ENCODE results near the gene SLC12A6.

SLC12A6 gene

DNA sequence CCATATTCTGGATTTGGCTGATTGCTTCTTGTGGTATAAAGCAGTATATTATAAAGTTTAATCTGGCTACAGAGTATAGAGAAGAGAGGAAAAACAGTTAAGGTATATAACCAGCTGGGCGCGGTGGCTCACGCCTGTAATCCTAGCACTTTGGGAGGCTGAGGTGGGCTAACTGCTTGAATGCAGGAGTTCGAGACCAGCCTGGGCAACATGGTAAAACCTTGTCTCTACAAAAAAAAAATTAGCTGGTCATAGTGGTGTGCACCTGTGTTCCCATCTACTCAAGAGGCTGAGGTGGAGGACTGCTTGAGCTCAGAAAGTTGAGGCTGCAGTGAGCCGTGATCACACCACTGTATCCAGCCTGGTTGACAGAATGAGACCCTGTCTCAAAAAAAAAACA, 7.3 kb downstream of the SLC12A6 start:
- no peak for DNase-seq (ENCODE audit: low read depth)

DNA sequence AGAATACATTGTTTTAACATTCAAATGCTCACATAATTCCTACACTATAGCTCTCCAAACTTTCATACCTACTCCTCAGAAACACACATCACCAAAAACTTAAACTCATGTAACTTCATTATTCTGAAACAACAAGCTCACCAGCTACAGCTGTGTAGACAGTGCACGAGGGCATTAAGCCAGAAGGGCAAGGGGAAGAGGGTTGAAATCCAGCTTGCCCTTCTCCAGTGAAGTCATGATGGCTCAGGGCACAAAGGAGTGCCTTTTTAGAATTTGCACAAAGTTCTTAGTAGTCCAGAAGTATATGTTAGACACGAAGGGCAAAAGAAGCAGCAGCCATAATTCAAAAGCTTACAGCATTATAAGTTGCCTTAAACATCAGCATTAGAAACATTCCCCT, 8.6 kb downstream of the SLC12A6 start:
- no peak for DNase-seq (ENCODE audit: low read depth)

DNA sequence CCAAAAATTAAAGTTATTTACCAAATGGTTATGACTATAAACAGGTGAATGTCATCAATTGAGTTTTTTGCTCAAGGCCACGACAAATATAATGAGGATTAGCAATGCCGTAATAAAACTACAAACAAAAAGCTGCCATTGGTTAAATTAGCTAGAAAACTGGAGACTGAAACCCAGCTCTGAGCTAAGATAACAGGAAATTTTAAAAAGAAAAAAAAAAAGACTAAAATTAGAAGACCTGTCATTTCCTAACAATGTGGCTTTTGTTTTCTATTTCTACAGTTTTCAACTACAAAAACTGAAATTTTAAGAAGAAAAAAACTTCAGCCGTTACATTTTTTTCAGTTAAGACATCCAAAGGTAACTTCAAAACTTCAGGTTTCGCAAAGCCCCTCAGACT, 9.7 kb downstream of the SLC12A6 start:
- DNase-seq (ENCODE audit: low read depth), result no peak

DNA sequence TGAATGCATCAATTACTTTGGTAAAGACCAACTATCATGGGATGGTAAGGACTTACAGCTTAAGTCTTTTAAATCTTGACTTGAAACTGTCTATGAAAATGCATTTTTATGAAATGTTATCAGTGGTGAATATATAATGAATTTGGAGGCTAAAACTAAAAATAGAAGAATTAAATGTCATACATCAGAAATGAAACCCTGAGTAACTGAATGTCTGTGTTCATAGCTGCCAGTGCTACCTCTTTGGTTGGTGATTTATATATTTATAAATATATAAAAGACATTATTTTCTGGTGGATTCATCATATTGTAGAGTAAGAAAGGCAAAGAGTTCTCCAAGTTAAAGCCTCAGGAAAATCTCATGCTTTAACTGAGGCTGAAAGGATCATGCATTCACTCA, 12.2 kb downstream of the SLC12A6 start:
- DNase-seq (ENCODE audit: low read depth), result no peak

DNA sequence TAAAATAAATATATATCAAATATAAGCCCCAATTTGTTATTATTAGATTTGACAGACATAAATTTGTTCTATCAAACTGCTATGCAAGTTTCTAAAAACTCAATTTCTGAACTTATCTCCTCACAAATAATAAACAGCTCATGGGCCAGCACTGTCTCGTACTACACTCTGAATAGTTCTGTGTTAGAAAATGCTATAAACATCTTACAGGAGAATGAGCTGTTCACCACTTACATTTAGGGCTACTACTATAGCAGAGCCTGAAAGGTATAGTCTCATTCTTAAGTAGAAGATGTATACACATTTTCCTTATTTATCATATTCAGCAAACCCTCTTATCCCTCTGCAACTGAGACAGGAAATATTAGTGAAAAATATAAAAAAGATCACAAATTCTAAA, 12.6 kb downstream of the SLC12A6 start:
- no peak for DNase-seq (ENCODE audit: low read depth)

DNA sequence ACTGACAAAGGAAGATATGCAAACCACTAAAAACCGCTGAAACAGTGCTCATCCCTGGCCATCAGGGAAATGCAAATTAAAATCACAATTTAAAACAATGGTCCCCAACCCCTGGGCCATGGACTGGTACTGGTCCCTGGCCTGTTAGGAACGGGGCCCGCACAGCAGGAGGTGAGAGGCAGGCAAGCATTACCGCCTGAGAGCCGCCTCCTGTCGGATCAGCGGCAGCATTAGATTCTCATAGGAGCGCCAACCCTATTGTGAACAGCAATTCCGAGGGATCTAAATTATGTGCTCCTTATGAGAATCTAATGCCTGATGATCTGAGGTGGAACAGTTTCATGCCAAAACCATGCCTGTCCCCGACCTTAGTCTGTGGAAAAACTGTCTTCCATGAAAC, 14.4 kb downstream of the SLC12A6 start:
- DNase-seq (ENCODE audit: low read depth), result no peak

DNA sequence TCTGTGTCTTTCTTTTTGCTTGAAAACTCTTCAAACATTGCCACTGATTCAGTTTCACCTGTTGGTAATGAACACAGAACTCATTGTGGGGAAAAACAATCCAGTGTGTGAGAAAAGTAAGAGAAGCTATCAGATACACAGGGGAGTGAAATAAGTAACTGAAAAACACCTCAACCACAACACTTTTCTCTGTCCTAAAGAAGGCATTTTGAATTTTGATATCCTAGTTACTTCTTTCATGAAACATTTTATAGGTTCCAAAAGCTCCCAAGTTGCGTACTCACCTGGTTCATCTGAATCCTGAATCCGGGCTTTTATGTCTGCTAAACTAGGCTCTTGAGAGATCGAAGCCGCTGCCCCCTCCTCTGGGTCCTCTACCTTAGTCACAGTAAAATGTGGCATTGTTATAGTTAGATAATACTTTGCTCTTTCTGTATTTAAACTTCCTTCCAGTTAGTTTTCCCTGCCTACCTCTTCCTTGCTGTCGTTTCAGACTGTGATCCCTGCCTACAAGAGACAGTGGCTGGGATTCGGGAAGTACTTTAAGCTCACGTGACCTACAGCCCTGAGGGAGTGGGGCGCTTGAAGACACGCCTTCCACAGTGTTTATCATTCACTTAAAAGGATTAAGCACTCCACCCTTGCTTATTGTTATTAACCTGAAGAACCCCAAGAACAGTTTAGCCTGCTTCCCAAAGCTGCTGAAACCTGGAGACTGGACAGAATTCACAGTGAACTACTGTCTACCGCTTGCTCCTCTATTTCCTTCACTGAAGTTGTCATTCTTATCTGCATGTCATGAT, 19.1 kb downstream of the SLC12A6 start:
- no peak for DNase-seq (ENCODE audit: low read depth)

DNA sequence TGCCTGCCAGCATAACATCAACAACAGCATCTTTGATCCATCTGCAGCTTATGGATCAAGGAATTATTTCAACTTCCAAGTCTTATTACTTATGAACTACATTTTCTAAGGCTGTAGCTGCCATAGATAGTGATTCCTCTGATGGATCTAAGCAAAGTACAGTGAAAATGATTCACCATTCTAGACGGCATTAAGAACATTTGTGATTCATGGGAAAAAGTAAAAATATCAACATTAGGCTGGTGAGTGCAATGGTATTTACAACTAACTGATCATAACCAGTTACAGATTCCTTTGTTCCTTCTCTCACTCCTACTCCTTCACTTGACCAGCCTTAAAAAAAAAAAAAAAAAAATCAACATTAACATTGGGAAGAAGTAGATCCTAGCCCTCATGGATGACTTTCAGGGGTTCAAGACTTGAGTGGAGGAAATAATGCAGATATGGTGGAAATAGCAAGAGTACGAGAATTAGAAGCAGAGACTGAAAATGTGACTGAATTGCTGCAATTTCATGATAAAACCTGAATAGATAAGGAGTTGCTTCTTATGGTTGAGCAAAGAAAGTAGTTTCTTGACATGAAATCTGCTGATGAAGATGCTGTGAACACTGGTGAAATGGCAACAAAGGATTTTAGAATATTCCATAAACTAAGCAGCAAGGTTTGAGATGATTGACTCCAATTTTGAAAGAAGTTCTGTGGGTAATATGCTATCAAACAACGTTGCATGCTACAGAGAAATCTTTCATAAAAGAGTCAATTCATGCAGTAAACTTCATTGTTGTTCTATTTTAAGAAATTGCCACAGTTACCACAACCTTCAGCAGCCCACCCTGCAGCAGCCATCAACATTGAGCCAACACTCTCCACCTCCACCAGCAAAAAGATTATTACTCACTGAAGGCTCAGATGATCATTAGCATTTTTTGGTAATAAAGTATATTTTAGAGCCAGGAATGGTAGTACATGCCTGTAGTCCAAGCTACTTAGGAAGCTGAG, 22.8 kb downstream of the SLC12A6 start:
- no peak for DNase-seq (ENCODE audit: low read depth)

DNA sequence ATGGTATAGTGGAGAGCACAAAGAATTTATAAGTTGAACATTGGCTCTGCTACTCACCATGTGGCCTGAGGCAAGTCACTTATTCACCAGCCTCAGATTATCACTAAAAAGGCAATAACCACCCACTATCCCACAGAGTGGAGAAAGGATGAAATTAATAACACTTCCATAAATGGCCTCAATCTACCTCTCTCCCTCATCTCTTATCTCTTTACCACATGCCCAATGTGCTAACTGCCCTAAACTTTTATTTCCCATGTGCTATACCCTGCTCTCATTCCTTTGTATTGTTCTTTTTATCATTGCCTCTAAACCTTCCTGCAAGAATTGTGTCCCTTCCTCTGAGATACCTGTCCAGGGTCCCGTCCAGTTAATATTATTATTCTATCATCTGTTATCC, 26.0 kb downstream of the SLC12A6 start:
- no peak for DNase-seq (ENCODE audit: low read depth)

DNA sequence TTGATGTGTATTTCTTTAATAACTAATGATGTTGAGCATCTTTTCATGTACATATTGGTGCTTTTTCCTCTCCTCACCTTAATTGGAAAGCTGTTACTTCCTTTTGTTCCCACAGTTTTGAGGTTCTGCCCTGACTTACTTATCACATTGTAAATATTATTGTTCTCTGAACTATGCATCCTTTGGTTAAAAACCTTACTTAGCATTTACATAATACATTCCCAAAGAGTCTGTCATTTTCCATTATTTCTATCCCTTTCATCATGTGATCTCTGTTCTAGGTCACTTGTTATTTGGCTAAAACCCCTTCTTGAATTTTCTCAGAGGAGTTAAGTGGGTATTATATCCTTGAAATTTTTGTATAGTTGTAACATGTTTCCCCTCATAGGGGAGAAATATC, 33.0 kb downstream of the SLC12A6 start:
- no peak for DNase-seq (ENCODE audit: low read depth)

DNA sequence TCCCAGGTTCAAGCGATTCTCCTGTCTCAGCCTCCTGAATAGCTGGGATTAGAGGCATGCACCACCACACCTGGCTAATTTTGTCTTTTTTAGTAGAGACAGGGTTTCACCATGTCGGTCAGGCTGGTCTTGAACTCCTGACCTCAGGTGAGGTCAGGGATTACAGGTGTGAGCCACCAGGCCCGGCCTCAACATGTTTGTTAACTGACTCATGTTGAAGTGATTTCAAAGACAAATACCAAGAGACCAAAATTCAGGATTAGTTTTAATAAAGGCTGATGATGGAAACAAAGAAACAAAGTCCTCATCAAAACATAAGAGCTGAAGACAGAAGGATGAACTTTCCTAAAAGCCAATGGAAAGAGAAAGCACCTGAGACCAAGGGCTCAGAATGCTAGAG, 36.5 kb downstream of the SLC12A6 start:
- DNase-seq (ENCODE audit: low read depth), result no peak

DNA sequence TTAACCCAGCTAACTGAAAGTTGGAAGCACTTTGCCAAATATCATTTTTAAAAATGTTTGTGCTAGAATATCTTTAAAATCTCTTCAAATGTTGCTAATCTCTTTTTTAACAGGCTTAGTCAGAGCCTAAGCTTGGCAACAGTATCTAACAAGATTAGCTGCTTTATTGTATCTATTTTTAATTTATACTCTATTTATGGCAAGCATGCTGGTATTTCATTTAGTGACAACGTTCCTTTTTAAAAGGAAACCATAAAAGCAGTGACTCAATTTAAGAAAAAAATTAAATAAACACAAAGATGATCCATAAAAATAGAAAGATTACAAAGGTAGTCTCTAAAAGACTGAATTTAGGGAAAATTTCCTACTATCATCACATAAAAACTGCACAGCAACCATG, 40.5 kb downstream of the SLC12A6 start:
- DNase-seq (ENCODE audit: low read depth), result no peak

DNA sequence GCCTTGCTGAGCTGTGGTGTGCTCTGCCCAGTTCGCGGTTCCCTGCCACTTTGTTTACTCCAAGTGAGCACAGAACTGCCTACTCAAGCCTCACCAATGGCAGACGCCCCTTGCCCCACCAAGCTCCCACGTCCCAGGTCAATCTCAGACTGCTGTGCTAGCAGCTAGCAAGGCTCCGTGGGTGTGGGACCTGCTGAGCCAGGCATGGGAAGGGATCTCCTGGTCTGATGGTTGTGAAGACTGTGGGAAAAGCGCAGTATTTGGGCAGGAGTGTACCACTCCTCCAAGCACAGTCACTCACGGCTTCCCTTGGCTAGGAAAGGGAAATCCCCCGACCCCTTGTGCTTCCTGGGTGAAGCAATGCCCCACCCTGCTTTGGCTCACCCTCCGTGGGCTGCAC, 45.0 kb downstream of the SLC12A6 start:
- DNase-seq (ENCODE audit: low read depth), result no peak

DNA sequence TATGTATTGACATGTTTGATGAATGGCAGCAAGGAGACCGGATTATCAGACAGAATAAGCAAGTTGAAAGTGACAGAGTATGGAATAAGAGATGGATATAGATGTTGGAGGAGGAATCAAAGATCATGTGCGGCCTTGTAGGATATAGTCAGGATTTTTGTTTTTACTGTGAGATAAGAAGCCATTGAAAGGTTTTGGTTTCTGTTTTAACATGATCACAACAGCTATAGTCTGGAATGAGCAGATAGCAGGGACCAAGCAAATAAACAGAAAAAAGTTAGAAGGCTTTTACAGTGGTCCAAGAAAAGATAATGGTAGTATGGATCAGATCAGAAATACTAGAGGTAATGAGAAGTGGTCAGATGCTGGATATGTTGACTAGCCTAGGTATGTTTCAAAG, 52.6 kb downstream of the SLC12A6 start:
- DNase-seq (ENCODE audit: low read depth), result no peak

DNA sequence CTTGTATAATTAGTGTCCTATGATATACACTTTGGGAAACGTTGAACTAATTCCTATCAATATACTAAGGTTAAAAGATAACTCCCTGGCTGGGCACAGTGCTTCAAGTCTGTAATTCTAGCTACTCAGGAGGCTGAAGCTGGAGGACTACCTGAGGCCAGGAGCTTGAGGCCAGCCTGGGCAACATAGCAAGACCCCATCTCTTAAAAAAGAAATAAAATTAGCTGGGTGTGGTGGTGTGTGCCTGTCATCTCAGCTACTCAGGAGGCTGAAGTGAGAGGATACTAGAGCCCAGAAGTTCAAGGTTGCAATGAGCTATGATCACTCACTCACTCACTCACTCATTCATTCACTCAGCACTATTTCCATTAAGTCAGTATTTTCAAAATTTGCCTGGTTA, 55.2 kb downstream of the SLC12A6 start:
- DNase-seq (ENCODE audit: low read depth), result no peak

DNA sequence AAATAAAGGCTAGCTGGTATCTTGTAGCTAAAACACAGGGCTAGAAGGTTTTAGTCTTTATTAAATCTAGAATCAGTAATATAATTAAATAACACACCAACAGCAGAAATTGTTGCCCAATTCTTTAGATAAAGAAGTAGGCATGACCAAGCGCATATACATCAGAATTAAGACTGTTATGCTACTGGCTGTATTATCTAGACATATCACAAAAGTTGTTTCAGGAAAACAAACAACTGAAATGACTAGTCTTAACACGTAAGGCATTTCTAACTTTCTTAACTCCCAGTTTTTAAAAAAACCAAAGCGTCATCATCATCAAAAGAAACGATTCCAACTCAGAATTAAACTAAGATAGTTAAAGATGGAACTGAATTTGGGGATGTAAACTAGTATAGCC, 57.4 kb downstream of the SLC12A6 start:
- no peak for DNase-seq (ENCODE audit: low read depth)

DNA sequence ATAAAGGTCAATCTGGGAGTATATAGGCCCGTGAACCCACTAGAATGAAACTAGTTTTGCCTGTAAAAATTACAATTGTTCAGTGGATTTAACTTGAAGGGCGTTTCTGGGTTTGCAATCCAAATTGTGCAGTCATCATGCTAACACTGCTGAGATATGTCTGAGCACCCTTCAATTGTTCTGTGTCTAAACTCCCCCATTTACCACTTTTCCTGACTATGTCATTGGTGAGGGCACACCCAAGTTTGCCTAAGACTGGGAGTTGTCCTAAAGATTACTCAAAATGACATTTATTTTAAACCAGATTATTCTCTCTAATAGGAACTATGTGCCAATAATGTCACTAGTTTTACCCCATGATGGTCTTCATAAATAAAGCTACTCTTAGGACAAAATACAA, 58.2 kb downstream of the SLC12A6 start:
- DNase-seq (ENCODE audit: low read depth), result no peak

DNA sequence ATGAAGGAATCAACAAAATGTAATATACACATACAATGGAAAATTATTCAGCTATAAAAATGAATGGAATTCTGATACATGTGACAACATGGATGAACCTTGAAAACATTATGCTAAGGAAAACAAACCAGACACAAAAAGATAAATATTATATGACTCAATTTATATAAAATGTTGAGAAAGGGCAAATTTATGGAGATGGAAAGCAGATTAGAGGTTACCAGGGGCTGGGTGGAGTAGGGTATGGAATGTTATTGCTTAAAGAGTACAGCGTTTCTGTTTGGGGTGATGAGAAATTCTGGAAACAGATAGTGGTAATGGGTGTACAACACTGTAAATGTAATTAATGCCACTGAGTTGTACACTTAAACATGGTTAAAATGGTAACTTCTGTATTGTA, 61.9 kb downstream of the SLC12A6 start:
- no peak for DNase-seq (ENCODE audit: low read depth)

DNA sequence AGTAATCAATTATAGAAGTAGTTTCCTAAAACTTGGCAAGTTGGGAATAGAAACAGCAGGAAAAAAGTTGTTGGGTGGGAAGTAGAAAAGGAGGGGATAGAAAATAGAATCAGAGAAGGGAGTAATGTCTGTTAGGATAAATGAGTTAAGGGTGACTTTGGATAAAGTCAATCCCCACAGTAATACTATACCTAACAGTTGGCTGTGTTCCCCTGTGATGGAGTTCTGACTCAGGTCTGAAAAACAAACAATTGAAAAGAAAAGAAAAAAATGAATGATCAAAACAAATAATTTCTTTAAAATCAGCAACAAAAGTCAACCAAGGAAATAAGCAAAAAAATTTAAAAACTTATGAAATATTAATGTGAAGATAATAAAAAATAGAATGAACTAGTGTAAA, 62.4 kb downstream of the SLC12A6 start:
- no peak for DNase-seq (ENCODE audit: low read depth)

DNA sequence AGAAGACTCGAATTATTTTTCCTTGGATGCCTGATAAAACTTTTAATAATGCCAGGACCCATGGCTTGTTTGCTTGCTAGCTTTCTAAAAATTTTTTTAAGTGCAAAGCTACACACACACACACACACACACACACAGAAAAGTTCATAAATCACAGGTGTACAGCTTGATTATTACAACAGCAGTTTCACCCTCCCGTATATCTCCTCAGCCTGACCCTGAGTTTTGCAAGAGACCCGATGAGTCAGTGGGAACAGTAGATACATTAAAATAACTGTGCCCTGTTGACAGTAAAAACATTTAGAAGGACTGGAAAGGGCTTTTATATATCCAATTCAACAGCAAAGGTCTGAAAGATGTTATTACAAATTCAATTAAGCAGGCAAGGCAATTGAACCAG, 66.1 kb downstream of the SLC12A6 start:
- no peak for DNase-seq (ENCODE audit: low read depth)

DNA sequence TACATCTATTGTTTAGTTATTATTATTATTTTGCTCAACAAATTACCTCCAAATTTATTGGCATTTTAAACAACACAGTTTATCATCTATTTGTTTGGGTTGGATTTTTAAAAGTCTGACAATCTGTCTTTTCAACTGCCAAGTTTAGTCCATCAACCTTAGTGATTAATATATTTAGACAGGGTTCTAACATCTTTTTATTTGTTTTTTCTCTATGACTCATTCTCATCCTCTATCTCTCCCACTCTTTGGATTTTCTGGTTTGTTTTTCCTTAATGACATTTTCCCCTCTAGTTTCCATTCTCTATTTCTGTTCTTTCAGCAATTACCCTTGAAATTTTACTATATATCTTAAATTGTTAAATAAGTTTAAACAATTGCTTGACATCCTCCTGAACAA, 70.8 kb downstream of the SLC12A6 start:
- DNase-seq (ENCODE audit: low read depth), result no peak

DNA sequence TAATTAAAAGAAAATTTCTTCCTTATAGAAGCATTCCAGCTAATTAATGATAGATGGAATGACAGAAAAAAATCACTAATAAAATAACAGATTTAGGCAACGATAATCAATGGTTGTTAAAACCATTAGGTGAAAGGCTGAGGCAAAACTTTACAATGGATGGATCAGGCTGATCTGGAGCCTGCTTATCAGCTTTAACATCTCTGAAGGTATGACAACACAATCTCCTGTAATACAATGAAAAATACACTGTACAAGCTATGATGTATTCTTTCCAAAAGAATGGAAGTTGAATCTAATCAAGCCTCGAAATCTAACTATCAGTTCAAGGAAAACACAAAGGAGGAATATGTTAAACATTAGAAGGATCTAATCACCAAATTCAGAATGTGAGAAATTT, 73.5 kb downstream of the SLC12A6 start:
- no peak for DNase-seq (ENCODE audit: low read depth)

DNA sequence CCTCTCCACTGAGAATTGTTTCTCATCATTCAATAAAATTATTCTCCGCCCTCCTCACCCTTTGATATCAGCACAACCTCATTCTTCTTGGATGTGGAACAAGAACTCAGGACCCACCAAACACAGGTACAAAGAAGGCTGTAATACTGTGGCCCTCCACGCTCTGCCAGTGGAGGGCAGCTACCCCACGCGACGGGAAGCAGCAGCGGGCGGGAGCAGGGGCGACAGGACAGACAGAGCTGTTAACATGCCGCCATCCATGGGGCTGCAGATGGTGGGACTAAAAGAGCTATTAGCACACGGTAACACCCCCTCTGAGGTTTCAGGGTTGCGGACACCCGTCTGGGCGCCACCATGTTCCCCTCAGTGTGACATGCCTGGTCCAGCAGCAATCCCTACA, 75.2 kb downstream of the SLC12A6 start:
- no peak for DNase-seq (ENCODE audit: low read depth)
